Neutrophil (primary cell): ENCODE measurements around the gene SESN2.
A peak's percentile ranks its signal among the peaks of the same experiment; 100 is the strongest.

Source experiments
- H3K27ac ChIP-seq: fragments of 200-600 bp; sonication (generic); 2 replicates; pipeline ENCODE4 v1.5.1; 2016; ENCODE audit warnings: mild to moderate bottlenecking, moderate library complexity
- H3K27me3 ChIP-seq: fragments of 200-600 bp; sonication (generic); 2 replicates; pipeline ENCODE4 v1.6.0; 2016; ENCODE audit warnings: mild to moderate bottlenecking
- H3K36me3 ChIP-seq: fragments of 200-600 bp; sonication (generic); 2 replicates; pipeline ENCODE4 v1.5.1; 2017
- H3K4me1 ChIP-seq, 2 experiments: fragments of 200-600 bp in 1 of 2; sonication (generic) in 1 of 2; 1 replicate in 1 of 2; 2 replicates in 1 of 2; pipeline versions ENCODE4 v1.5.1 to v1.6.1; 2013 to 2016; ENCODE audit warnings: low read depth in 1 of 2, low read length in 1 of 2, mild to moderate bottlenecking in 1 of 2, moderate library complexity in 1 of 2; ENCODE audit not compliant: control insufficient read depth in 1 of 2, insufficient read depth in 1 of 2
- H3K4me3 ChIP-seq, 2 experiments: fragments of 200-600 bp in 1 of 2; sonication (generic) in 1 of 2; 1 replicate in 1 of 2; 2 replicates in 1 of 2; pipeline ENCODE4 v1.5.1; 2013 to 2016; ENCODE audit warnings: low read depth in 1 of 2, low read length in 1 of 2, mild to moderate bottlenecking in 1 of 2, moderate library complexity in 1 of 2
- H3K9me3 ChIP-seq: fragments of 200-600 bp; sonication (generic); 2 replicates; pipeline ENCODE4 v1.5.1; 2016
- TF ChIP-seq, protein P1 (sequence below): fragments of 200-600 bp; sonication (generic); IDR thresholded peaks from 2 replicates; pipeline ENCODE4 v1.5.1; 2016; ENCODE audit warnings: antibody characterized with exemption

SESN2 gene

GRCh38 chr1:28240024-28240423 lies 19.3 kb upstream of the SESN2 start:
- H3K36me3 ChIP-seq: peaks cover 3% of the 10 kb centered on the region
- peaks cover 57 to 58% of the 10 kb centered on the region in 2 experiments for H3K4me1 ChIP-seq
- no peak overlapping the region for H3K27ac ChIP-seq
- no peaks in the 10 kb centered on the region for H3K9me3 ChIP-seq
- H3K4me3 ChIP-seq: no peak overlapping the region
- H3K27me3 ChIP-seq: no peaks in the 10 kb centered on the region
- TF ChIP-seq, protein P1, sequence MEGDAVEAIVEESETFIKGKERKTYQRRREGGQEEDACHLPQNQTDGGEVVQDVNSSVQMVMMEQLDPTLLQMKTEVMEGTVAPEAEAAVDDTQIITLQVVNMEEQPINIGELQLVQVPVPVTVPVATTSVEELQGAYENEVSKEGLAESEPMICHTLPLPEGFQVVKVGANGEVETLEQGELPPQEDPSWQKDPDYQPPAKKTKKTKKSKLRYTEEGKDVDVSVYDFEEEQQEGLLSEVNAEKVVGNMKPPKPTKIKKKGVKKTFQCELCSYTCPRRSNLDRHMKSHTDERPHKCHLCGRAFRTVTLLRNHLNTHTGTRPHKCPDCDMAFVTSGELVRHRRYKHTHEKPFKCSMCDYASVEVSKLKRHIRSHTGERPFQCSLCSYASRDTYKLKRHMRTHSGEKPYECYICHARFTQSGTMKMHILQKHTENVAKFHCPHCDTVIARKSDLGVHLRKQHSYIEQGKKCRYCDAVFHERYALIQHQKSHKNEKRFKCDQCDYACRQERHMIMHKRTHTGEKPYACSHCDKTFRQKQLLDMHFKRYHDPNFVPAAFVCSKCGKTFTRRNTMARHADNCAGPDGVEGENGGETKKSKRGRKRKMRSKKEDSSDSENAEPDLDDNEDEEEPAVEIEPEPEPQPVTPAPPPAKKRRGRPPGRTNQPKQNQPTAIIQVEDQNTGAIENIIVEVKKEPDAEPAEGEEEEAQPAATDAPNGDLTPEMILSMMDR: no peak

GRCh38 chr1:28241638-28242241 lies 17.6 kb upstream of the SESN2 start:
- Histone ChIP-seq H3K36me3 (peaks cover 3% of the 10 kb centered on the region), H3K9me3 (no peaks in the 10 kb centered on the region), H3K4me3 (no peak overlapping the region), H3K27ac (peak overlapping the region; percentile 2), H3K4me1 (peaks cover 58 to 61% of the 10 kb centered on the region in 2 experiments), H3K27me3 (no peaks in the 10 kb centered on the region)
- TF ChIP-seq, protein P1: no peak

DNA sequence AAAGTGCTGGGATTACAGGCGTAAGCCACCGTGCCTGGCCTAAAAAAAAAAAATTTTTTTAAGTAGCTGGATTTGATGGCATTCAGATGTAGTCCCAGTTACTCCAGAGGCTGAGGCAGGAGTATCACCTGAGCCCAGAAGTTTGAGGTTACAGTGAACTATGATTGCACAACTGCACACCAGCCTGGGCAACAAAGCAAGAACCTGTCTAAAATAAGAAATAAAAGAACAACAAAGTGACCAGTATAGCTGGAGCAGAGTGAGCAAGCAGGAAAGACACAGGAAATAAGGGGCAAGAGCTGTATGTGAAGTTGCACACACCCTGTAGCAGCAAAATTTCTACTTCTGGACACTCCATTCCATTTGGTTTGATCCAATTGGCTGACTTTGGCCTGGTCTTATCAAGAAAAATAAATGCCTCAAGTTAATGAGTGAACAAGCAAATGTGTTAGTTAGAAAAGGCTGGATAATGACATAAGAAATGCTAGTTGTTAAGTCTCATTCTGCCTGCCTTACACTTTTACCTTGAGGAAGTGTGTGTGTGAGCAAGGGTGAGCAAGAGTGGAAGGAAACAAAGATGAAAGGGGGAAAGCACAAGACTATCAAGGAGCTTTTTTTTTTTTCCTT lies 15.5 kb upstream of the SESN2 start:
- H3K27me3 ChIP-seq: no peaks in the 10 kb centered on the region
- H3K36me3 ChIP-seq: no peaks in the 10 kb centered on the region
- no peaks in the 10 kb centered on the region for H3K9me3 ChIP-seq
- H3K4me3 ChIP-seq: peak overlapping the region in 1 of 2 experiments; percentile 3
- peaks cover 66 to 68% of the 10 kb centered on the region in 2 experiments for H3K4me1 ChIP-seq
- H3K27ac ChIP-seq: peak overlapping the region; percentile 93
- TF ChIP-seq, protein P1: no peak

GRCh38 chr1:28244549-28245251 lies 14.6 kb upstream of the SESN2 start:
- Histone ChIP-seq H3K9me3 (no peaks in the 10 kb centered on the region), H3K4me3 (peak overlapping the region in 1 of 2 experiments; percentile 3), H3K4me1 (peaks cover 75 to 77% of the 10 kb centered on the region in 2 experiments), H3K36me3 (no peaks in the 10 kb centered on the region), H3K27me3 (no peaks in the 10 kb centered on the region), H3K27ac (peak overlapping the region; percentile 93)
- TF ChIP-seq, protein P1: no peak

DNA sequence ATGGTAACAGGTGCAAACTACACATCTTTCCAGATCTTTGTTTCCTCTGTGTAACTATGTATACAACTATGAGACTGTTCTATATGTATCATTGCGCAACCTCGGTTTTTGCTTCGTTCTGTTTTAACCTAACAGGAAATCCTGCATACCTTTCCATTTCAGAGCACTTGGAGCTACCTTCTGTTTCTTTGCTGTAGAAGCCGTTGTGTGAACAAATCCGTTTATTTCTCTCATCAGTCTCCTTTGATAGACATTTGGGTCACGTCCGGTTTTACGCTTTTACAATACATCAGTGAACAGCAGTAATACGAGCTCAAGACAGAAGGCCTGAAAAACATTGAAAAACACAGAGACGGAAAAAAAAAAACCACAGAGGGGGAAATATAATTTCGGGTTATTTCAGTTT lies 12.9 kb upstream of the SESN2 start:
- peak overlapping the region; percentile 69 to 83 for H3K4me3 ChIP-seq
- H3K27ac ChIP-seq: peak overlapping the region; percentile 93
- peaks cover 92 to 94% of the 10 kb centered on the region in 2 experiments for H3K4me1 ChIP-seq
- no peaks in the 10 kb centered on the region for H3K9me3 ChIP-seq
- H3K36me3 ChIP-seq: no peaks in the 10 kb centered on the region
- H3K27me3 ChIP-seq: no peaks in the 10 kb centered on the region
- TF ChIP-seq, protein P1: no peak
